ENCODE data around the gene PIGN.

- TF ChIP-seq CTCF (IDR thresholded peaks at IDR 0.05; ENCODE audit: poor library complexity, severe bottlenecking) (no peak), TAF1 (IDR thresholded peaks at IDR 0.05; ENCODE audit: low read depth) (no peak), REST (IDR thresholded peaks at IDR 0.05; ENCODE audit: borderline replicate concordance) (no peak), MXI1 (conservative IDR thresholded peaks at IDR 0.05; ENCODE audit: poor library complexity, severe bottlenecking) (no peak), EZH2 (IDR thresholded peaks at IDR 0.05; ENCODE audit: borderline replicate concordance, insufficient read depth, low read length, poor library complexity, severe bottlenecking) (no peak), SMC3 (conservative IDR thresholded peaks at IDR 0.05; ENCODE audit: poor library complexity) (no peak), POLR2AphosphoS5 (IDR thresholded peaks at IDR 0.05) (no peak), EP300 (conservative IDR thresholded peaks at IDR 0.05; ENCODE audit: poor library complexity, severe bottlenecking) (no peak), RAD21 (conservative IDR thresholded peaks at IDR 0.05) (no peak)
These were observed 124.9 kb downstream of the PIGN start for GRCh38 chr18:62061821-62062478.

All from neural cell (in vitro differentiated cells).